ENCODE results near the gene NCKAP5.

NCKAP5 gene

GRCh38 chr2:133500917-133501316 is 67.3 kb downstream of the NCKAP5 start:
- Histone ChIP-seq H3K27ac (no peak overlapping the region), H3K36me3 (no peaks in the 10 kb centered on the region), H3K27me3 (ENCODE audit: insufficient read depth, low read depth, severe bottlenecking) (no peaks in the 10 kb centered on the region), H3K9me3 (ENCODE audit: severe bottlenecking) (no peaks in the 10 kb centered on the region), H3K4me3 (ENCODE audit: low read depth, low read length) (no peak overlapping the region)
- TF ChIP-seq, protein P1, sequence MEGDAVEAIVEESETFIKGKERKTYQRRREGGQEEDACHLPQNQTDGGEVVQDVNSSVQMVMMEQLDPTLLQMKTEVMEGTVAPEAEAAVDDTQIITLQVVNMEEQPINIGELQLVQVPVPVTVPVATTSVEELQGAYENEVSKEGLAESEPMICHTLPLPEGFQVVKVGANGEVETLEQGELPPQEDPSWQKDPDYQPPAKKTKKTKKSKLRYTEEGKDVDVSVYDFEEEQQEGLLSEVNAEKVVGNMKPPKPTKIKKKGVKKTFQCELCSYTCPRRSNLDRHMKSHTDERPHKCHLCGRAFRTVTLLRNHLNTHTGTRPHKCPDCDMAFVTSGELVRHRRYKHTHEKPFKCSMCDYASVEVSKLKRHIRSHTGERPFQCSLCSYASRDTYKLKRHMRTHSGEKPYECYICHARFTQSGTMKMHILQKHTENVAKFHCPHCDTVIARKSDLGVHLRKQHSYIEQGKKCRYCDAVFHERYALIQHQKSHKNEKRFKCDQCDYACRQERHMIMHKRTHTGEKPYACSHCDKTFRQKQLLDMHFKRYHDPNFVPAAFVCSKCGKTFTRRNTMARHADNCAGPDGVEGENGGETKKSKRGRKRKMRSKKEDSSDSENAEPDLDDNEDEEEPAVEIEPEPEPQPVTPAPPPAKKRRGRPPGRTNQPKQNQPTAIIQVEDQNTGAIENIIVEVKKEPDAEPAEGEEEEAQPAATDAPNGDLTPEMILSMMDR (IDR thresholded peaks at IDR 0.05; ENCODE audit: low read depth, low read length) = no peak
- no peak for DNase-seq

- no peak for DNase-seq
- TF ChIP-seq, protein P1 (IDR thresholded peaks at IDR 0.05; ENCODE audit: low read depth, low read length) = no peak
- H3K9me3 ChIP-seq (ENCODE audit: severe bottlenecking) = no peaks in the 10 kb centered on the region
- no peaks in the 10 kb centered on the region for H3K36me3 ChIP-seq
- no peak overlapping the region for H3K27ac ChIP-seq
- H3K27me3 ChIP-seq (ENCODE audit: insufficient read depth, low read depth, severe bottlenecking) = no peaks in the 10 kb centered on the region
- no peak overlapping the region for H3K4me3 ChIP-seq (ENCODE audit: low read depth, low read length)
Measured at GRCh38 chr2:133498662-133499585, 69.3 kb downstream of the NCKAP5 start.

DNA sequence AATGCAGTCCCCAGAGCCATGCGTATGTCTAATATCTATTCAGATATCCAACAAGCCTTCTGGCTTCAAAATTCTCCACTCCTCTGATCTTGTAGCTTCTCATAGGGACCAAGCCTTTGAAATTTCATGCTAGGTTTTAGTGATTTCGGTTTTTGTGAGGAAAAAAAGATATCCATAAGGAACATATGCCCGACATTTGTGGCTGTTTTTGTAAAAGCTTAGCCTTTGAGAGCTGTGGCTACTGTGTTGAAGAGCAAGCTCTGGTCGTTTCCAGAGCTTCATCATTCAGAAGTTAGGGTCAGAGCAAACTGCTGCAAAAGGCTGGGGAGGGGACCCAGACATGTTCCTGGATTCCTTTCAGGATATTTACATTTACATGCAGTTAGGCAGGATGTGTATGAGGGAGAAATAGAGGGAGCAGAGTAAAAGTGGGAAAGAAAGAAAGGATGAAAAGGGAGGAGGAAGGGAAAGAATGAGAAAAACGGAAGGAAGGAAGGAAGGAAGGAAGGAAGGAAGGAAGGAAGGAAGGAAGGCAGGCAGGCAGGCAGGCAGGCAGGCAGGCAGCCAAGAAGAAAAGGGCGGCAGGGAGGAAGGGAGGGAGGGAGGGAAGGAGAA is 70.2 kb downstream of the NCKAP5 start:
- Histone ChIP-seq H3K27ac (no peak overlapping the region), H3K36me3 (no peaks in the 10 kb centered on the region), H3K4me3 (ENCODE audit: low read depth, low read length) (no peak overlapping the region), H3K9me3 (ENCODE audit: severe bottlenecking) (no peaks in the 10 kb centered on the region), H3K27me3 (ENCODE audit: insufficient read depth, low read depth, severe bottlenecking) (no peaks in the 10 kb centered on the region)
- no peak for DNase-seq
- TF ChIP-seq, protein P1 (IDR thresholded peaks at IDR 0.05; ENCODE audit: low read depth, low read length) = no peak

- TF ChIP-seq, protein P1 (IDR thresholded peaks at IDR 0.05; ENCODE audit: low read depth, low read length) = no peak
- DNase-seq = no peak
- Histone ChIP-seq H3K9me3 (ENCODE audit: severe bottlenecking) (no peaks in the 10 kb centered on the region), H3K27ac (no peak overlapping the region), H3K36me3 (no peaks in the 10 kb centered on the region), H3K4me3 (ENCODE audit: low read depth, low read length) (no peak overlapping the region), H3K27me3 (ENCODE audit: insufficient read depth, low read depth, severe bottlenecking) (no peaks in the 10 kb centered on the region)
Measured at GRCh38 chr2:133497270-133497893, 70.9 kb downstream of the NCKAP5 start.

GRCh38 chr2:133496501-133497269 is 71.6 kb downstream of the NCKAP5 start:
- Histone ChIP-seq H3K27me3 (ENCODE audit: insufficient read depth, low read depth, severe bottlenecking) (no peaks in the 10 kb centered on the region), H3K27ac (no peak overlapping the region), H3K9me3 (ENCODE audit: severe bottlenecking) (no peaks in the 10 kb centered on the region), H3K4me3 (ENCODE audit: low read depth, low read length) (no peak overlapping the region), H3K36me3 (no peaks in the 10 kb centered on the region)
- DNase-seq = no peak
- TF ChIP-seq, protein P1 (IDR thresholded peaks at IDR 0.05; ENCODE audit: low read depth, low read length) = no peak

All from WERI-Rb-1 (cell line).